A549 (cell line): ENCODE results near the gene CALML3.

Source experiments
- CBX2 ChIP-seq: fragments of 200-600 bp; sonication (generic); IDR thresholded peaks from 2 replicates; pipeline ENCODE4 v1.6.1; 2016; ENCODE audit warnings: low read depth, mild to moderate bottlenecking, borderline replicate concordance
- CTCF ChIP-seq: fragments of >200 bp; sonication (Bioruptor Twin); formaldehyde crosslinking; IDR thresholded peaks from 3 replicates; pipeline ENCODE4 v1.5.1; 2016
- EHMT2 ChIP-seq: fragments of 200-600 bp; sonication (generic); IDR thresholded peaks from 2 replicates; pipeline ENCODE4 v1.6.1; 2016; ENCODE audit warnings: antibody characterized with exemption, low read depth, mild to moderate bottlenecking, moderate library complexity
- EP300 ChIP-seq, 2 experiments: fragments of >200 bp; sonication (Bioruptor Twin); formaldehyde crosslinking; IDR thresholded peaks; 2 replicates in 1 of 2; 3 replicates in 1 of 2; pipeline ENCODE4 v1.6.1; 2016 to 2017
- KDM1A ChIP-seq: fragments of 200-600 bp; sonication (generic); IDR thresholded peaks from 2 replicates; pipeline ENCODE4 v1.6.1; 2016; ENCODE audit warnings: low read depth, mild to moderate bottlenecking
- NFE2L2 ChIP-seq: fragments of 150-350 bp; conservative IDR thresholded peaks from 2 replicates; pipeline ENCODE4 v1.6.1; 2014; ENCODE audit warnings: low read length
- NPAS2 ChIP-seq: fragments of 250-450 bp; sonication (Bioruptor Pico); IDR thresholded peaks from 2 replicates; pipeline ENCODE4 v1.8.0; 2022; ENCODE audit warnings: mild to moderate bottlenecking, moderate library complexity, borderline replicate concordance
- NR3C1 ChIP-seq: fragments of >200 bp; sonication (Bioruptor Twin); formaldehyde crosslinking; IDR thresholded peaks from 3 replicates; pipeline ENCODE4 v1.6.1; 2017
- POLR2A ChIP-seq: IDR thresholded peaks from 2 replicates; pipeline ENCODE4 v1.6.1; 2012; ENCODE audit warnings: mild to moderate bottlenecking, low read length
- RAD21 ChIP-seq, 2 experiments: fragments of >200 bp in 1 of 2; sonication (Bioruptor Twin) in 1 of 2; formaldehyde crosslinking in 1 of 2; IDR thresholded peaks in 1 of 2; conservative IDR thresholded peaks in 1 of 2; 2 replicates in 1 of 2; 3 replicates in 1 of 2; pipeline ENCODE4 v1.6.1; 2012 to 2018; ENCODE audit warnings: inconsistent platforms in 1 of 2
- RCOR1 ChIP-seq: fragments of 150-350 bp; IDR thresholded peaks from 2 replicates; pipeline ENCODE4 v1.6.1; 2014; ENCODE audit warnings: antibody characterized with exemption, low read length, low read depth
- RNF2 ChIP-seq: fragments of 200-600 bp; sonication (generic); IDR thresholded peaks from 2 replicates; pipeline ENCODE4 v1.6.1; 2016; ENCODE audit warnings: low read depth, mild to moderate bottlenecking, antibody characterized with exemption, moderate library complexity, borderline replicate concordance
- TF ChIP-seq, protein P1 (sequence below): fragments of 200-600 bp; sonication (generic); IDR thresholded peaks from 2 replicates; pipeline ENCODE4 v1.6.1; 2016; ENCODE audit warnings: antibody characterized with exemption, mild to moderate bottlenecking, moderate library complexity

- TF ChIP-seq RCOR1 (no peak), EP300 (IDR thresholded peaks at IDR 0.05) (no peak), CTCF (no peak), RNF2 (no peak), NR3C1 (no peak), CBX2 (no peak), POLR2A (no peak), NPAS2 (CRISPR knock-in tag) (no peak), NFE2L2 (no peak), EHMT2 (no peak), RAD21 (conservative IDR thresholded peaks at IDR 0.05 in 1 of 2, IDR thresholded peaks at IDR 0.05 in 1 of 2) (no peak), KDM1A (no peak)
- TF ChIP-seq, protein P1, sequence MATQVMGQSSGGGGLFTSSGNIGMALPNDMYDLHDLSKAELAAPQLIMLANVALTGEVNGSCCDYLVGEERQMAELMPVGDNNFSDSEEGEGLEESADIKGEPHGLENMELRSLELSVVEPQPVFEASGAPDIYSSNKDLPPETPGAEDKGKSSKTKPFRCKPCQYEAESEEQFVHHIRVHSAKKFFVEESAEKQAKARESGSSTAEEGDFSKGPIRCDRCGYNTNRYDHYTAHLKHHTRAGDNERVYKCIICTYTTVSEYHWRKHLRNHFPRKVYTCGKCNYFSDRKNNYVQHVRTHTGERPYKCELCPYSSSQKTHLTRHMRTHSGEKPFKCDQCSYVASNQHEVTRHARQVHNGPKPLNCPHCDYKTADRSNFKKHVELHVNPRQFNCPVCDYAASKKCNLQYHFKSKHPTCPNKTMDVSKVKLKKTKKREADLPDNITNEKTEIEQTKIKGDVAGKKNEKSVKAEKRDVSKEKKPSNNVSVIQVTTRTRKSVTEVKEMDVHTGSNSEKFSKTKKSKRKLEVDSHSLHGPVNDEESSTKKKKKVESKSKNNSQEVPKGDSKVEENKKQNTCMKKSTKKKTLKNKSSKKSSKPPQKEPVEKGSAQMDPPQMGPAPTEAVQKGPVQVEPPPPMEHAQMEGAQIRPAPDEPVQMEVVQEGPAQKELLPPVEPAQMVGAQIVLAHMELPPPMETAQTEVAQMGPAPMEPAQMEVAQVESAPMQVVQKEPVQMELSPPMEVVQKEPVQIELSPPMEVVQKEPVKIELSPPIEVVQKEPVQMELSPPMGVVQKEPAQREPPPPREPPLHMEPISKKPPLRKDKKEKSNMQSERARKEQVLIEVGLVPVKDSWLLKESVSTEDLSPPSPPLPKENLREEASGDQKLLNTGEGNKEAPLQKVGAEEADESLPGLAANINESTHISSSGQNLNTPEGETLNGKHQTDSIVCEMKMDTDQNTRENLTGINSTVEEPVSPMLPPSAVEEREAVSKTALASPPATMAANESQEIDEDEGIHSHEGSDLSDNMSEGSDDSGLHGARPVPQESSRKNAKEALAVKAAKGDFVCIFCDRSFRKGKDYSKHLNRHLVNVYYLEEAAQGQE: no peak
Observed at GRCh38 chr10:5555021-5555510, 30.3 kb downstream of the CALML3 start.
